Measurements from ENCODE around the gene ETV6.

ETV6 gene

GRCh38 chr12:11764837-11765236 lies 115.4 kb downstream of the ETV6 start:
- TF ChIP-seq, protein P1, sequence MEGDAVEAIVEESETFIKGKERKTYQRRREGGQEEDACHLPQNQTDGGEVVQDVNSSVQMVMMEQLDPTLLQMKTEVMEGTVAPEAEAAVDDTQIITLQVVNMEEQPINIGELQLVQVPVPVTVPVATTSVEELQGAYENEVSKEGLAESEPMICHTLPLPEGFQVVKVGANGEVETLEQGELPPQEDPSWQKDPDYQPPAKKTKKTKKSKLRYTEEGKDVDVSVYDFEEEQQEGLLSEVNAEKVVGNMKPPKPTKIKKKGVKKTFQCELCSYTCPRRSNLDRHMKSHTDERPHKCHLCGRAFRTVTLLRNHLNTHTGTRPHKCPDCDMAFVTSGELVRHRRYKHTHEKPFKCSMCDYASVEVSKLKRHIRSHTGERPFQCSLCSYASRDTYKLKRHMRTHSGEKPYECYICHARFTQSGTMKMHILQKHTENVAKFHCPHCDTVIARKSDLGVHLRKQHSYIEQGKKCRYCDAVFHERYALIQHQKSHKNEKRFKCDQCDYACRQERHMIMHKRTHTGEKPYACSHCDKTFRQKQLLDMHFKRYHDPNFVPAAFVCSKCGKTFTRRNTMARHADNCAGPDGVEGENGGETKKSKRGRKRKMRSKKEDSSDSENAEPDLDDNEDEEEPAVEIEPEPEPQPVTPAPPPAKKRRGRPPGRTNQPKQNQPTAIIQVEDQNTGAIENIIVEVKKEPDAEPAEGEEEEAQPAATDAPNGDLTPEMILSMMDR (IDR thresholded peaks at IDR 0.05; ENCODE audit: low read depth, low read length) = no peak
- H3K4me3 ChIP-seq (replicated peaks in 1 of 2; ENCODE audit: low read depth in 2 of 2, low read length in 2 of 2) = no peak overlapping the region
- DNase-seq (ENCODE audit: low read depth in 2 of 2) = no peak

GRCh38 chr12:11765421-11765816 lies 115.9 kb downstream of the ETV6 start:
- TF ChIP-seq, protein P1 (IDR thresholded peaks at IDR 0.05; ENCODE audit: low read depth, low read length) = no peak
- no peak for DNase-seq (ENCODE audit: low read depth in 2 of 2)

GRCh38 chr12:11765817-11766794 lies 116.6 kb downstream of the ETV6 start:
- TF ChIP-seq, protein P1 (IDR thresholded peaks at IDR 0.05; ENCODE audit: low read depth, low read length) = no peak
- DNase-seq (ENCODE audit: low read depth in 2 of 2) = peak; percentile 70 to 94
- no peak overlapping the region for H3K4me3 ChIP-seq (replicated peaks in 1 of 2; ENCODE audit: low read depth in 2 of 2, low read length in 2 of 2)

More at GRCh38 chr12:11765421-11765816, 115.9 kb downstream of the ETV6 start:
- no peak overlapping the region for H3K4me3 ChIP-seq (replicated peaks in 1 of 2; ENCODE audit: low read depth in 2 of 2, low read length in 2 of 2)

DNA sequence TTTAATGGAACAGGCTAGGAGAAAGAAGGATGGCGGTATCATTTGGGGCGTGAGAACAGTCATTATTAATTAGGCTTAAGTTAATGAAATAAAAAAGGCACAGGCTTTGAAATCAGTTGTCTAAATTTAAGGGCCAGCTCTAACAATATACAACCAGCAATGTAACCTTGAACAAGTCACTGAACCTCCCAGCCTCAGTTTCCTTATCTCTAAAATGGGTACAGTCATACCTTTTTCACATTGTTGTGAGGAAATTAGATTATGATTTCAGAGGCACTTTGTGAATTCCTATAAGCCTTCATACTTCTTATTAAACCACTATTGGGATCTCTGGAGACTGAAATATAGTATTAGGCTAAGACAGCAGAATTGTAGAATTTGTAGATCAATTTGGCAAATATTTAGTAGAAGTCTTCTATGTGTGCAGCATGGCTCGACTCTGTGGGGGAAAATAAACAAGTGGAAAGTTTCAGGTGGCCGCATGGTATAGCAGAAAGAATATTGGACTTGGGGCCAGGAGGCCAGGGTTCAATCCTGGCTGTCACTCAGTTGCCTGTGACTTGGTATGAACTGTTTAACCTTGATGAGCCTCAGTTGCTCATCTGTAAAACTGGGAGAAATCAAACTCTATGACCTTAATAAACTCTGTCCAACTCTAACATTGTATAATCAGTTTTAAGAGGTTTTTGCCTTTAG lies 117.7 kb downstream of the ETV6 start:
- DNase-seq (ENCODE audit: low read depth in 2 of 2) = no peak
- TF ChIP-seq, protein P1 (IDR thresholded peaks at IDR 0.05; ENCODE audit: low read depth, low read length) = no peak
- no peak overlapping the region for H3K4me3 ChIP-seq (replicated peaks in 1 of 2; ENCODE audit: low read depth in 2 of 2, low read length in 2 of 2)

DNA sequence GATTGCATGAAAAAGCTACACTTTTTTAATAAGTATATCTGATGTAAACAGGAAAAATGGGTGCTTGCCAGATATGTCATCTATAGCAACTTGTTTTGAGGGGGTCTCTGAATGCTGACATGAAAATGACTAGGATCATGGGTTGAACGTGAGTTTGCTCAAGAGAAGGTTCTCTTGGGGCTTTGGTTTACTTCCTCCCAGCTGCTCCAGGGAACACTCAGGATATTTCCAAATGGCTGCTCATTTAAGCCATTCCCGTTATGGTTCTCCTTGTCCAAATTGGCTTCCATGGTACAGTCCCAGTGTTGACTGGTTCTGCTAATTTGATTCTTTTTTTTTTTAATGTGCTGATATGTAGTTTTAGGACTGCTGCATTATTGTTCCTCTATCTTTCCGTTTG lies 118.3 kb downstream of the ETV6 start:
- H3K4me3 ChIP-seq (replicated peaks in 1 of 2; ENCODE audit: low read depth in 2 of 2, low read length in 2 of 2) = no peak overlapping the region
- DNase-seq (ENCODE audit: low read depth in 2 of 2) = no peak
- TF ChIP-seq, protein P1 (IDR thresholded peaks at IDR 0.05; ENCODE audit: low read depth, low read length) = no peak

DNA sequence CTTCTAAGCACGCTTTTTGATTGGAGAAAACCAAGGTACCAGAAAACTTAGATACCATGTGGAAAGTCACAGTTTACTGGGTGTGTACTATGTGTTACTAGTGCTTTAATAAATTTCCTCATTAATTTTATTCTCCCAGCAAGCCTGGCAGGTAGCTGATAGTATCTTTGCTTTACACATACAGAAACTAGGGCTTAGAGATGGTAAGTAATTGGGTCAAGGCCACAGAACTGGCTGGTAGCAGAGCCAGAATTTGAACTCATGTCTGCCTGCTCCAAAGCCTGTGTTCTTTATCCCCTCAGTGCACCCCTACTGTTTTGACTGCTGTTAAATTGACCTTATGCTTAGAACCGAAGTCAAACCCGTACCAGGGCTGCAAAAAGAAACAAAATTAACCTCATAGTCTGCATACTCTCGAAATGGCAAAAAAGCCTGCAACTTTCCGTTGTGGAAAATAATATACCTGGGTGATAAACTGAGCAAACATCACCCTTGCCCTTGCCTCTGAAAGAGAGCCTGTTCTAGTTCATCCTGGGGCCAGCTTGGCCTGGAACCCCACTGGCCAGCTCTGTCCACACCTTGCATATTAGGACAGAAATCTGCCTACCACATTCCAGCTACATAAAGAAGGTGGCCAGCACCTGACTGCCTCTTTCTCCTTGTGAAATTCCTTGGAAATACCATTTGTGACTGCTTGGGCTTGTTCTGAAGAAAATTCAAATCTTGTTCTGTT lies 118.9 kb downstream of the ETV6 start:
- H3K4me3 ChIP-seq (replicated peaks in 1 of 2; ENCODE audit: low read depth in 2 of 2, low read length in 2 of 2) = no peak overlapping the region
- DNase-seq (ENCODE audit: low read depth in 2 of 2) = no peak
- TF ChIP-seq, protein P1 (IDR thresholded peaks at IDR 0.05; ENCODE audit: low read depth, low read length) = no peak

All from cardiac fibroblast (primary cell).